CD4-positive, alpha-beta memory T cell (primary cell): Measurements from ENCODE around the gene LRRC36. TPM values are rescaled to one million over a fixed set of nuclear protein-coding genes. Genes with fewer than 3 reads are reported as not detected.

Experiments used
- CTCF ChIA-PET: fragments of 350-600 bp; sonication (Branson Sonifier 250); formaldehyde crosslinking; loops from one replicate; lab custom pipeline; 2021; ENCODE audit warnings: inconsistent platforms; ENCODE audit not compliant: partially characterized antibody; lab: Charles Lee
- POLR2A ChIA-PET: fragments of 350-600 bp; sonication (Branson Sonifier 250); formaldehyde crosslinking; loops from one replicate; lab custom pipeline; 2021; ENCODE audit not compliant: partially characterized antibody; lab: Charles Lee
- DNase-seq, 5 donors: peaks; one replicate each; pipeline versions ENCODE4 v3.0.0 to v3.0.0-alpha.2; 2020 to 2022; ENCODE audit warnings: mixed read lengths in 1 of 5
- H3K27ac ChIP-seq: one replicate; pipeline ENCODE4 v1.7.0; 2013; ENCODE audit warnings: low read depth, low read length
- H3K27me3 ChIP-seq: 2 replicates; pipeline ENCODE4 v1.7.0; 2013; ENCODE audit warnings: mild to moderate bottlenecking, low read length, moderate library complexity; ENCODE audit not compliant: insufficient read depth
- H3K36me3 ChIP-seq: 2 replicates; pipeline ENCODE4 v1.7.0; 2013; ENCODE audit warnings: mild to moderate bottlenecking, low read length, moderate library complexity; ENCODE audit not compliant: insufficient read depth
- H3K4me1 ChIP-seq: 2 replicates; pipeline ENCODE4 v1.7.0; 2013; ENCODE audit warnings: mild to moderate bottlenecking, low read length, moderate library complexity; ENCODE audit not compliant: insufficient read depth
- H3K4me3 ChIP-seq, 2 donors: one replicate each; pipeline ENCODE4 v1.7.0; 2013; ENCODE audit warnings: low read length in 2 of 2, mild to moderate bottlenecking in 1 of 2
- H3K9me3 ChIP-seq, 2 donors: one replicate each; pipeline ENCODE4 v1.7.0; 2013; ENCODE audit warnings: low read length in 2 of 2, control low read depth in 1 of 2; ENCODE audit not compliant: control insufficient read depth in 1 of 2
- H3K27ac Mint-ChIP-seq, 7 donors: one replicate each; pipeline ENCODE4 v1.8.0; 2020 to 2021; ENCODE audit warnings: mixed read lengths in 7 of 7, mild to moderate bottlenecking in 6 of 7, inconsistent platforms in 3 of 7, moderate library complexity in 3 of 7
- H3K27me3 Mint-ChIP-seq, 2 donors: one replicate each; pipeline ENCODE4 v1.8.0; 2020 to 2021; ENCODE audit warnings: mixed read lengths in 2 of 2
- H3K36me3 Mint-ChIP-seq, 2 donors: one replicate each; pipeline ENCODE4 v1.8.0; 2020 to 2021; ENCODE audit warnings: mixed read lengths in 2 of 2, inconsistent platforms in 1 of 2, mild to moderate bottlenecking in 1 of 2
- H3K4me1 Mint-ChIP-seq, 4 donors: one replicate each; pipeline ENCODE4 v1.8.0; 2020 to 2021; ENCODE audit warnings: mixed read lengths in 4 of 4, mild to moderate bottlenecking in 1 of 4
- H3K4me3 Mint-ChIP-seq, 8 donors: one replicate each; pipeline ENCODE4 v1.8.0; 2020 to 2021; ENCODE audit warnings: mixed read lengths in 8 of 8, mild to moderate bottlenecking in 7 of 8, moderate library complexity in 6 of 8, inconsistent platforms in 3 of 8
- H3K9me3 Mint-ChIP-seq, 8 donors: one replicate each; pipeline ENCODE4 v1.8.0; 2020 to 2021; ENCODE audit warnings: mixed read lengths in 8 of 8, mild to moderate bottlenecking in 5 of 8, inconsistent platforms in 3 of 8, moderate library complexity in 1 of 8
- intact Hi-C: fragments of 100-400 bp; cut with micrococcal nuclease; formaldehyde crosslinking; loops from one replicate; pipeline ENCODE4 v1.15.1; 2023
- polyA plus RNA-seq, 2 donors: library from polyadenylated mRNA; unstranded; fragments of 300-500 nt; fragmentation: Illumina TruSeq; gene quantifications; one replicate each; pipeline ENCODE4 v1.2.3, GENCODE V29; 2021
- total RNA-seq, 2 experiments: library from RNA; stranded (reverse); gene quantifications; one replicate each; pipeline ENCODE4 v1.2.3, GENCODE V29; 2021

LRRC36 gene
- total and polyA plus RNA-seq, 4 experiments from 2014 or later = not detected

DNA sequence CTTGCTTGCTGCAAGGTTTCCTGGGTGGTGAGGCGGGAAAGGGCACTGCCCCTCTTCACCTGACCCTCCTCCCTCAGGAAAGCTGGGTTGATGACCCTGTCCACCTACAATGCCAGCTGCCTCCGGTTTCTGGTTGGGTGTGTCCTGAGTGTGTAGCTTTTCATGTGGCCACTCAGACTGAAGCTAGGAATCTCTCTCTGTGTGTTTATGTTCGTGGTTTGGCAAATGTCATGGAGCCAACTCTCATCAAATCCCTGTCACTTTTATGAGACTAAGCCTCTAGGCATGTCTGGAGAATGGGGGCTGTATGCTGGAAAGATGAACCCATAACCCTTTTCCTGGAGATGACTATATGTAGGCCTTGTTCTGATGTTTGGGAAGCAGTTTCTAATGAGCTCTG is 30.2 kb upstream of the LRRC36 start:
- POLR2A ChIA-PET = no interaction called here
- H3K36me3 ChIP-seq = no peaks in the 10 kb centered on the region

DNA sequence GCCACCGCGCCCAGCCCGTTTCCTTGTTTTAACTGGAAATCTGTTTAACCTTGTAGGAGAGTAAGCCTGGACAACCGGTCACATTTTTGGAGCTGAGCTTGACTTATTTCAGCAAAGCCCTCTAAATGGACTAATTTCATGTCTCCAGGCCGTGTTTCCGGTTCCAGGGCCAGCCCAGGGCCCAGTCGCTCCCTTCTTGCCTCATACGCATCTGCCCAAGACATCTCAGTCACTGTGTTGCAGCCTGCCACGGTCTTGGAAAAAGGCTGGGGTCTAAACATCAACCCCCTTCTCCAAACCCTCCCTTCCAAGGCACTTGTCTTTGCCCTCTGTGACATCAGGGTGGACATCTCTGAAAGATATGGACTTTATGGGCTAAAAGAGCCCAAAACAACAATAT is 28.3 kb upstream of the LRRC36 start:
- POLR2A ChIA-PET = interaction anchor here (1.2 kb wide), 1 partner anchor 18 kb away, joined by 5 read pairs; no protein-coding TSS in a partner anchor
- CTCF ChIA-PET = interaction anchor here (1.3 kb wide), 1 partner anchor 20 kb away, joined by 3 read pairs; no protein-coding TSS in a partner anchor
- Histone ChIP-seq H3K36me3 (no peaks in the 10 kb centered on the region), H3K9me3 (no peaks in the 10 kb centered on the region), H3K4me3 (no peak overlapping the region), H3K4me1 (no peaks in the 10 kb centered on the region), H3K27me3 (no peaks in the 10 kb centered on the region), H3K27ac (no peak overlapping the region)
- peaks cover 0 to 5% of the 10 kb centered on the region in 2 donors for H3K27me3 Mint-ChIP-seq
- no peaks in the 10 kb centered on the region for H3K36me3 Mint-ChIP-seq
- intact Hi-C loops = no loop called here
- H3K27ac Mint-ChIP-seq = no peak overlapping the region
- no peaks in the 10 kb centered on the region for H3K4me1 Mint-ChIP-seq
- H3K9me3 Mint-ChIP-seq = no peaks in the 10 kb centered on the region
- DNase-seq = no peak
- no peak overlapping the region for H3K4me3 Mint-ChIP-seq

More for the DNA sequence above, 30.2 kb upstream of the LRRC36 start:
- H3K36me3 Mint-ChIP-seq = no peaks in the 10 kb centered on the region
- intact Hi-C loops = no loop called here
- peak overlapping the region in 1 of 7 donors; percentile 5 for H3K27ac Mint-ChIP-seq
- no peak overlapping the region for H3K4me3 Mint-ChIP-seq
- CTCF ChIA-PET = interaction anchor here (0.6 to 1.1 kb wide), 2 partner anchors 11 to 19 kb away, joined by 3 to 5 read pairs; no protein-coding TSS in a partner anchor
- H3K9me3 Mint-ChIP-seq = no peaks in the 10 kb centered on the region
- DNase-seq = no peak
- Histone ChIP-seq H3K27ac (no peak overlapping the region), H3K4me1 (no peaks in the 10 kb centered on the region), H3K4me3 (no peak overlapping the region), H3K9me3 (no peaks in the 10 kb centered on the region), H3K27me3 (no peaks in the 10 kb centered on the region)
- no peaks in the 10 kb centered on the region for H3K4me1 Mint-ChIP-seq
- peaks cover 0 to 5% of the 10 kb centered on the region in 2 donors for H3K27me3 Mint-ChIP-seq

DNA sequence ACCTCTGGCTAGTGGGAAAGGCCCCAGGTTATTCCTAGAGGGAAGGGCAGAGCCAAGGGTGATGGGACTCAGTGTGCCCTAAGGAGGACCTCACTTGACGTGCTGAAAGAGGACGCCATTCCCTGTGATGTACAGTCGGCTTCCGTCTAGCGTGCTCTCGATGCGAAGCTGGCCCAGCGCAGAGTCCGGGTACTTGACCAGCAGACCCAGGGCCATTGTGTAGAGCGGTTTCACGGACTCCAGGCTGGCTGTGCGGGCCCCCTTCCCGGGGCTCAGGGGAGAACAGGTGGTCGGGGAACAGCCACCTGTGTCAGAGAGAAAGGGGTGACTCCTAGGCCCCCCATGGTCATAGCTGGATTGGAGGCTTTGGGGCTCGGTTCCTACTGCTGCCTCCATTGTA is 27.3 kb upstream of the LRRC36 start:
- Mint-ChIP-seq H3K4me3 (no peak overlapping the region), H3K9me3 (no peaks in the 10 kb centered on the region), H3K27me3 (peaks cover 3 to 5% of the 10 kb centered on the region in 2 donors), H3K4me1 (no peaks in the 10 kb centered on the region), H3K27ac (no peak overlapping the region), H3K36me3 (no peaks in the 10 kb centered on the region)
- ChIA-PET POLR2A (no interaction called here), CTCF (no interaction called here)
- Histone ChIP-seq H3K9me3 (no peaks in the 10 kb centered on the region), H3K4me3 (no peak overlapping the region), H3K27ac (no peak overlapping the region), H3K4me1 (no peaks in the 10 kb centered on the region), H3K36me3 (no peaks in the 10 kb centered on the region), H3K27me3 (no peaks in the 10 kb centered on the region)
- no peak for DNase-seq
- intact Hi-C loops = no loop called here

DNA sequence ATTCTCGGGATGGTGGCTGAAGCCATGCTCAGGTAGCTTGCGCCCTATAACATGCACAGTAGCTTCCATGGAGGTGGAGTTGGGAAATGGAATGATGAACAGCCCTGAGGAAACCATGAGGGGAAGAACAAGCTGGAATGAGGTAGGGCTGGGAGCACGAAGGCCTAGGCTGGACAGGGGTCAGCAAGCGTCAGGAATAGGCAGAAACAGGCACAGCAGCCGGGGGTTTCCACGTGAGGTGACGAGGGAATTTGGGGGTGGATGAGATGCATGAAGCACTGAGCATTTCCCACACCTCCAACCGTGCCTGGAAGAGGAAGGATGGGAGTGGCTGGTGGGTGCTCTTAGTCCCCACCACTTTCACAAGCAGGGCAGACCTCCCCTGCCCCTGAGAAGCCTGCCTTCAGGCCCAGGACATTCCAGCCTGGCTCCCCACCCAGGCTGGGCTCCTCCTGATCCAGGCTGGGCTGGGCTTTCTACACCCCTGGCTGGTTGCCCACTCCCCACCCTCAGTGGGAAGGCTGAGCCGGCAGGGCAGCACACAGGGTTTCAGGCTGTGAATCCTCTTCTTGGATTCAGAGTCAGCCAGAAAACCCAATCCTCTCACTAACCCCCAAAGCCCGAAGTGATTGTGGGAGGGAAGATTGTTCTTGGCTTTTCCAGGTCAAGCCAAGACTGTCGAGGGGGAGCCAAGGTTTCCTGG is 25.4 kb upstream of the LRRC36 start:
- POLR2A ChIA-PET = no interaction called here
- H3K36me3 Mint-ChIP-seq = no peaks in the 10 kb centered on the region
- no peak for DNase-seq
- Histone ChIP-seq H3K27ac (no peak overlapping the region), H3K36me3 (no peaks in the 10 kb centered on the region), H3K9me3 (no peaks in the 10 kb centered on the region), H3K4me3 (no peak overlapping the region), H3K27me3 (no peaks in the 10 kb centered on the region), H3K4me1 (no peaks in the 10 kb centered on the region)
- no peaks in the 10 kb centered on the region for H3K4me1 Mint-ChIP-seq
- peaks cover 3 to 5% of the 10 kb centered on the region in 2 donors for H3K27me3 Mint-ChIP-seq
- no peak overlapping the region for H3K4me3 Mint-ChIP-seq
- CTCF ChIA-PET = no interaction called here
- H3K9me3 Mint-ChIP-seq = no peaks in the 10 kb centered on the region
- no peak overlapping the region for H3K27ac Mint-ChIP-seq
- intact Hi-C loops = no loop called here

DNA sequence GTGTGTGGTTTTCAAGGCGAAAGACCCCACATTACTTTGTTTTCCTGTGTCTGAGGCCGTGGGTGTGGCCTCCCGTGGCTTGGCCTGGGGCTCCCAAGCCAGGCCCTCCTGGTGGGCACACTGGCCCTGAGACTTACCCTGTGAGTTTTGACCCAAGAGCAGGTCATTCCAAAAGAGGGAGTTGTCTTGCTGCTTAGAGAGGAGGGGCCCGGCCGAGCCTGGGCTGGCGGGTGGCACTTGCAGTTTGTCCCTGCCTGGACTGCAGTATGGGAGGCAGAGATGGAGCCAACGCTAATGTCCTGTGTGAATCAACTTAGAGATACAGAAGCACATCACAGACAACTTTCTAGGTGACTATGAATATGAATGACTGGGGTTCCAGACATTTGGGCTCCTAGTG is 24.5 kb upstream of the LRRC36 start:
- no peak overlapping the region for H3K27ac ChIP-seq
- H3K4me3 ChIP-seq = no peak overlapping the region
- Mint-ChIP-seq H3K27me3 (peaks cover 5% of the 10 kb centered on the region in 2 donors), H3K36me3 (no peaks in the 10 kb centered on the region), H3K9me3 (no peaks in the 10 kb centered on the region), H3K4me1 (no peaks in the 10 kb centered on the region), H3K4me3 (no peak overlapping the region), H3K27ac (peak overlapping the region in 1 of 7 donors; percentile 38)
- H3K9me3 ChIP-seq = no peaks in the 10 kb centered on the region
- CTCF ChIA-PET = no interaction called here
- intact Hi-C loops = no loop called here
- no peaks in the 10 kb centered on the region for H3K27me3 ChIP-seq
- no peaks in the 10 kb centered on the region for H3K4me1 ChIP-seq
- POLR2A ChIA-PET = no interaction called here
- DNase-seq = no peak
- H3K36me3 ChIP-seq = no peaks in the 10 kb centered on the region

DNA sequence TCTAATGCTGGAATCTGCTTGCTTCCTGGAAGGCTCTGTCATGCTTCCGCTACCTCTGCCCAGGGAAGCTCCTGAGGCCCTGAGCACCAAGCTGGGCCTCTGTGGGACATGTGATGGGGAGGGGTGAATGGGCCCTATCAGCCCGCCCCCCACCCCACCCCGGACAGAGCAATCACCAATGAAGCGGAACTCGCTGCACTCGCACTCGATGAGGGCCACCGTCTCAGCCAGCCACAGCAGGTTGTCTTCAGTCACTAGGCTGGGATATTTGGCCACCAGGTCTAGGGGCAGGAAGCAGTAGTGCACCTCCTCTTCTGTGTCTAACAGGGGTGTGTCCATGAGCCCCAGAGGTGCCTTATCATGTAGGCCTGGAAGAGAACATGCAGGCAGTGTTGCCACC is 23.6 kb upstream of the LRRC36 start:
- Mint-ChIP-seq H3K9me3 (no peaks in the 10 kb centered on the region), H3K27me3 (peaks cover 3 to 5% of the 10 kb centered on the region in 2 donors), H3K4me1 (no peaks in the 10 kb centered on the region), H3K27ac (no peak overlapping the region), H3K4me3 (no peak overlapping the region), H3K36me3 (no peaks in the 10 kb centered on the region)
- ChIA-PET POLR2A (no interaction called here), CTCF (no interaction called here)
- H3K27me3 ChIP-seq = no peaks in the 10 kb centered on the region
- no peaks in the 10 kb centered on the region for H3K36me3 ChIP-seq
- intact Hi-C loops = no loop called here
- no peak overlapping the region for H3K27ac ChIP-seq
- H3K4me3 ChIP-seq = no peak overlapping the region
- DNase-seq = no peak
- H3K4me1 ChIP-seq = no peaks in the 10 kb centered on the region
- no peaks in the 10 kb centered on the region for H3K9me3 ChIP-seq

DNA sequence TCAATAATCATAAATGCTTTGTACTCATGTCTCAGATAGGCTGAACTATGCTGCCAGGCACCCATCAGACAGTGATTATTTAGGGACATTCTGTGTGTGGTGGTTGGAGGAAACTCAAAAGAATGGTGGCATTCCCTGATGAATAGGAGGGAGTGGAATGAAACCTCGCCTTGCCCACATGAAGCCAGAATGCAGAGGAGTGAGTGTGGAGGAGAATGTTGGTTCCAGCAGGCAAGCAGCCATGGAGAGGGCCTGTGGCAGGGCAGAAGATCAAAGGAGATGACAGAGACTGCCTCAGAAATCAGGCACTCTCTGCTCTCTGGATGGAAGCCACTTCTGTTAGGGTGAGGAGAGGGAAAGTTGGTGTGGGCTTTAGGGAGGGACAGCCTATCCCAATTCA is 22.6 kb upstream of the LRRC36 start:
- POLR2A ChIA-PET = no interaction called here
- H3K27ac Mint-ChIP-seq = peak overlapping the region in 1 of 7 donors; percentile 36
- H3K4me3 Mint-ChIP-seq = no peak overlapping the region
- no peak overlapping the region for H3K27ac ChIP-seq
- no peaks in the 10 kb centered on the region for H3K4me1 Mint-ChIP-seq
- no peaks in the 10 kb centered on the region for H3K27me3 ChIP-seq
- intact Hi-C loops = no loop called here
- no peak for DNase-seq
- H3K4me3 ChIP-seq = no peak overlapping the region
- CTCF ChIA-PET = no interaction called here
- no peaks in the 10 kb centered on the region for H3K36me3 Mint-ChIP-seq
- peaks cover 3 to 5% of the 10 kb centered on the region in 2 donors for H3K27me3 Mint-ChIP-seq
- no peaks in the 10 kb centered on the region for H3K4me1 ChIP-seq
- no peaks in the 10 kb centered on the region for H3K9me3 ChIP-seq
- H3K36me3 ChIP-seq = no peaks in the 10 kb centered on the region
- H3K9me3 Mint-ChIP-seq = no peaks in the 10 kb centered on the region
